A673 (cell line): Measurements from ENCODE around the gene ATXN10. TPM values are rescaled to one million over a fixed set of nuclear protein-coding genes. Genes with fewer than 3 reads are reported as not detected.

Source experiments
- BruUV-seq: library from RNA; stranded (reverse); fragments of 400-500 nt; replicated peaks from 2 replicates; lab custom pipeline; 2021; lab: Mats Ljungman, UMichigan
- CTCF ChIA-PET: fragments of 300-600 bp; sonication (Branson Sonifier 250); formaldehyde crosslinking; loops from one replicate; lab custom pipeline; 2022; ENCODE audit warnings: antibody characterized with exemption; lab: Charles Lee
- POLR2A ChIA-PET: fragments of 300-600 bp; sonication (Branson Sonifier 250); formaldehyde crosslinking; loops from one replicate; lab custom pipeline; 2022; ENCODE audit warnings: antibody characterized with exemption; ENCODE audit not compliant: low non-redundant PET; lab: Charles Lee
- DNase-seq: peaks from one replicate; pipeline ENCODE4 v3.0.0-alpha.2; 2015; ENCODE audit warnings: low spot score
- H3K27ac ChIP-seq: fragments of 200-600 bp; sonication (generic); 2 replicates; pipeline ENCODE4 v1.5.1; 2016; ENCODE audit warnings: mixed run types, low read depth, mild to moderate bottlenecking, mixed read lengths, antibody characterized with exemption, low read length; ENCODE audit not compliant: poor library complexity, severe bottlenecking
- H3K27me3 ChIP-seq: fragments of 200-600 bp; sonication (generic); replicated peaks from 2 replicates; pipeline ENCODE4 v1.6.1; 2017; ENCODE audit warnings: mixed run types, low read depth, mild to moderate bottlenecking, mixed read lengths, antibody characterized with exemption, low read length; ENCODE audit not compliant: insufficient read depth, poor library complexity
- H3K36me3 ChIP-seq: fragments of 200-600 bp; sonication (generic); 2 replicates; pipeline ENCODE4 v1.6.1; 2016; ENCODE audit warnings: mixed run types, mild to moderate bottlenecking, mixed read lengths, antibody characterized with exemption, low read length; ENCODE audit not compliant: insufficient read depth, poor library complexity, severe bottlenecking
- H3K4me1 ChIP-seq: fragments of 200-600 bp; sonication (generic); 2 replicates; pipeline ENCODE4 v1.6.1; 2017; ENCODE audit warnings: mixed run types, mild to moderate bottlenecking, mixed read lengths, antibody characterized with exemption, low read length; ENCODE audit not compliant: insufficient read depth, poor library complexity, severe bottlenecking
- H3K4me3 ChIP-seq: fragments of 200-600 bp; sonication (generic); 2 replicates; pipeline ENCODE4 v1.5.1; 2016; ENCODE audit warnings: low read depth, mixed run types, mild to moderate bottlenecking, mixed read lengths, low read length; ENCODE audit not compliant: poor library complexity, severe bottlenecking
- H3K9me3 ChIP-seq: fragments of 200-600 bp; sonication (generic); 2 replicates; pipeline ENCODE4 v1.6.1; 2016; ENCODE audit warnings: mixed run types, low read depth, mild to moderate bottlenecking, mixed read lengths, antibody characterized with exemption, low read length; ENCODE audit not compliant: poor library complexity, severe bottlenecking
- EZH2 ChIP-seq: fragments of 200-600 bp; sonication (generic); IDR thresholded peaks from 2 replicates; pipeline ENCODE4 v1.6.1; 2017; ENCODE audit warnings: borderline replicate concordance, low read depth, mild to moderate bottlenecking, mixed read lengths, antibody characterized with exemption, low read length; ENCODE audit not compliant: poor library complexity, severe bottlenecking
- intact Hi-C: fragments of 100-400 bp; cut with micrococcal nuclease; formaldehyde crosslinking; loops from one replicate; pipeline ENCODE4 v1.10.0; 2022; ENCODE audit not compliant: unreplicated experiment
- total RNA-seq: library from RNA; stranded (reverse); gene quantifications from 2 replicates; pipeline ENCODE4 v1.2.3, GENCODE V29; 2021
- TF ChIP-seq, protein P1 (sequence below): fragments of 300-800, 200-600 bp; sonication (generic); conservative IDR thresholded peaks from 2 replicates; pipeline ENCODE4 v1.5.1; 2017; ENCODE audit warnings: low read depth, mild to moderate bottlenecking, antibody characterized with exemption, low read length, moderate library complexity, mixed read lengths

ATXN10 gene
- total RNA-seq, 1 experiment from 2014 or later, result 294 TPM

DNA sequence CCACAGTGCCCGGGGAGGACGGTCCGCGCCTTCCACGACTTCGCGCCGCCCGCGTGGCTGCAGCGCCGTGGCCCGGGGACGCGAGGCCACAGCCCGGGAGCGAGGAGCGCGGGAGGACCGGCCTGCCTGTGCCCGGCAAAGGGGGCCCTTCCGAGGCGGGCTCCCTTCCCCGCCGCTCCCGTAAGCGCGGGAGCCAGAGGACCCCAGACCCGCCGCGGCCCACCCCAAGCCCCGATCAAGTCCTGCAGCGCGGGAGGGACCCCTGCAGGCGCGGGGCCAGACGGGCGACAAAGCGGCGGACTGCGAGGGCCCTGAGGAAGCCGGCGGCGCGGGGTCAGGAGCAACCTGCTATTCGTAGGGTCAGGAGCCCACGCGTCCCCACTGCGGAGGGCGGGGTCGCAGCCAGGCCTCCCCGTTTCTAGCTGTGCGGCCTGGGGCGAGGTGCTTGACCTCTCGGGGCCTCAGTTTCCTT is 195.0 kb downstream of the ATXN10 start:
- H3K9me3 ChIP-seq, result no peaks in the 10 kb centered on the region
- no peaks in the 10 kb centered on the region for H3K36me3 ChIP-seq
- CTCF ChIA-PET, result no interaction called here
- H3K27me3 ChIP-seq, result peaks cover 33% of the 10 kb centered on the region
- no peak overlapping the region for H3K27ac ChIP-seq
- no peaks in the 10 kb centered on the region for H3K4me1 ChIP-seq
- H3K4me3 ChIP-seq, result no peak overlapping the region
- BruUV-seq, result no TSS peak
- no peak for DNase-seq
- POLR2A ChIA-PET, result no interaction called here
- TF ChIP-seq, protein P1, sequence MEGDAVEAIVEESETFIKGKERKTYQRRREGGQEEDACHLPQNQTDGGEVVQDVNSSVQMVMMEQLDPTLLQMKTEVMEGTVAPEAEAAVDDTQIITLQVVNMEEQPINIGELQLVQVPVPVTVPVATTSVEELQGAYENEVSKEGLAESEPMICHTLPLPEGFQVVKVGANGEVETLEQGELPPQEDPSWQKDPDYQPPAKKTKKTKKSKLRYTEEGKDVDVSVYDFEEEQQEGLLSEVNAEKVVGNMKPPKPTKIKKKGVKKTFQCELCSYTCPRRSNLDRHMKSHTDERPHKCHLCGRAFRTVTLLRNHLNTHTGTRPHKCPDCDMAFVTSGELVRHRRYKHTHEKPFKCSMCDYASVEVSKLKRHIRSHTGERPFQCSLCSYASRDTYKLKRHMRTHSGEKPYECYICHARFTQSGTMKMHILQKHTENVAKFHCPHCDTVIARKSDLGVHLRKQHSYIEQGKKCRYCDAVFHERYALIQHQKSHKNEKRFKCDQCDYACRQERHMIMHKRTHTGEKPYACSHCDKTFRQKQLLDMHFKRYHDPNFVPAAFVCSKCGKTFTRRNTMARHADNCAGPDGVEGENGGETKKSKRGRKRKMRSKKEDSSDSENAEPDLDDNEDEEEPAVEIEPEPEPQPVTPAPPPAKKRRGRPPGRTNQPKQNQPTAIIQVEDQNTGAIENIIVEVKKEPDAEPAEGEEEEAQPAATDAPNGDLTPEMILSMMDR, result no peak
- TF ChIP-seq EZH2, result peak; percentile 92
- intact Hi-C loops, result loop anchor here (10.0 kb wide), 1 partner anchor 292 kb away; no protein-coding TSS in a partner anchor

DNA sequence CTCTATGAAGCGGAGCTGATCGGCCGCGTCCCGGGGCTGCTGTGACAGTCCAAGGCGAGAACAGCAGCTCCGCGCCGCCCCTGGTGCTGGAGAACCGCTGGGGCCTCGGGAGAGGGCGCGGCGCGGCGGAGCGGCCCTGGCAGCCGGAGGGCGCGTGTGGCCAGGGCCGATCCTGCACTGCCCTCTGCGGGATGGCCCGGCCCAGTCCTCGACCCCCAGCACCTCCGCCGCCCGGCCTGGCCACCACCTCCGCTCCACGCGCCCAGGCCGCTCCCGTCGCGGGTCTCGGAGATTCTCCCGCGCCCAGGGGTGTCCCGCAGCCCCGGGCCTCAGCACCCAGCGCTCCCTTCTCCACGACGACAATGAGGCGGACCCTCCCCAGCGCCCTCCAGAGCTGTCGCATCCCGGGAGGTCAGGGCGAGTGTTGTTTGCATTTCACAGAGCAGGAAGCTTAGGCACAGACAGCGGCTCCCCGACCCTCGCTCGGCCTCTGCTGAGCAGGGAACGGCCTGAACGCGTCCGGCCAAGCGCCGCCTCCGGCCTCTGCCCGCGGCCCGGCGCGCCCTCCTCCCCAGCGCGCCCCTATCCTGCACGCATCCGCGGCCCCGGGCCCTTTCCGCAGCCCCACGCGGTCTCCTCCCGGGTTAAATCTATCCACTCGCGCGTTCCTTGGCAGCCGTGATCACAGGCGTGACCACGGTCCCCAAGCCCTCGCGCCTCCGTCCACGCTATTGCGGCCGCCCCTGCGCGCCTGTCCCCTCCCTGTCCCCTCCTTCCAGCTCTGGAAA is 195.7 kb downstream of the ATXN10 start:
- H3K4me3 ChIP-seq, result no peak overlapping the region
- TF ChIP-seq, protein P1, result no peak
- peak; percentile 78 for TF ChIP-seq EZH2
- CTCF ChIA-PET, result no interaction called here
- H3K36me3 ChIP-seq, result no peaks in the 10 kb centered on the region
- H3K4me1 ChIP-seq, result no peaks in the 10 kb centered on the region
- peaks cover 2% of the 10 kb centered on the region for H3K9me3 ChIP-seq
- no peak for DNase-seq
- POLR2A ChIA-PET, result no interaction called here
- H3K27me3 ChIP-seq, result peaks cover 33% of the 10 kb centered on the region
- no peak overlapping the region for H3K27ac ChIP-seq
- BruUV-seq, result no TSS peak
- intact Hi-C loops, result loop anchor here (10.0 kb wide), 1 partner anchor 293 kb away; no protein-coding TSS in a partner anchor

DNA sequence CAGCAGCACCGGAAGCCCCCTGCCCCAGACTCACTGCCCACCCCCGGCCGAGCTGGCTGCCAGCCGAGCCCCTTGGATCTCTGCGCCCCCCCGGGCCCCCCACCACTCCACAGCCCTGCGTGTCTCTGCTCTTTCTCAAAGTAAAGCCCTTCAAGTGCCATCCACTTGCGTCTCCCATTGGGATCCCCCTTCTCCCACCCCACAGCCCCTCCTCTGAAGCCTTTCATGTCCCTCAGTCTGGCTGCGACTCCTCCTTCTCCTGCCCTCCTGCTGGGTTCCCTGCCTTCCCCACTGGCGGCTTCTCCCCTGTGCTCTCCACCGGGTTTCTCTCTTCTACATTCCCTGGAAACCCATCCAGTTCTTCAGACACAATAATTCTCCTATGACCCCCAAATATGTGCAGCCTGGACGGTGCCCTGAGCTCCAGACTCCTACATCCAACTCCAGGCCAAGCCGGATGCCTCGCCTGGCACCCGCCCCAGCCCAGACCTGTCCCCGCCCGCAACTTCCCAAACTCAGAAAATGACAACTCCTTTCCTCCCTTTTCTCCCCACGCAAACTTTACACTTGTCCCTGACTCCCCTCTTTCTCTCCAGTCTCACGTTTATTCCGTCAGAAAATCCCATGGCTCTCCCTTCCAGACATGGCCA is 196.4 kb downstream of the ATXN10 start:
- POLR2A ChIA-PET, result no interaction called here
- Histone ChIP-seq H3K27ac (no peak overlapping the region), H3K9me3 (peaks cover 8% of the 10 kb centered on the region), H3K27me3 (peaks cover 33% of the 10 kb centered on the region), H3K4me1 (no peaks in the 10 kb centered on the region), H3K4me3 (no peak overlapping the region), H3K36me3 (no peaks in the 10 kb centered on the region)
- CTCF ChIA-PET, result no interaction called here
- intact Hi-C loops, result loop anchor here (10.0 kb wide), 1 partner anchor 293 kb away; no protein-coding TSS in a partner anchor
- no peak for TF ChIP-seq EZH2
- TF ChIP-seq, protein P1, result no peak
- BruUV-seq, result no TSS peak
- no peak for DNase-seq
